HG02798 (cell line): ENCODE data around the gene AMPD2.
"Not testable (repeated sequence)": the region's sequence is repeated elsewhere in the genome, so short reads cannot be mapped to it uniquely, and the experiment has no call there.

Source experiments
- ATAC-seq: cut with Tn5 transposase; IDR thresholded peaks from one replicate; pipeline ENCODE4 v1.9.1; 2021; ENCODE audit warnings: mild to moderate bottlenecking; ENCODE audit not compliant: unreplicated experiment, poor library complexity

The AMPD2 gene

DNA sequence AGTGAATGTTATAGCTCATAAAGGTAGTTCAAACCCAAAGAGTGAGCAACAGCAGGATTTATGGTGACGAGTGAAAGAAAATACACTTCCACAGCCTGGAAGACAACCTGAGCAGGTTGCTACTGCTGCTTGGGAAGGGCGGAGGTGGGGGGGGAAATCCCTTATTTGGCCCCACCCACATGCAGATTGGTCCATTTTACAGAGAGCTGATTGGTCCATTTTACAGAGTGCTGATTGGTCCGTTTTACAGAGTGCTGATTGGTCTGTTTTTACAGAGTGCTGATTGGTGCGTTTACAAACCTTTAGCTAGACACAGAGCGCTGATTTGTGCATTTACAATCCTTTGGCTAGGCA is 50.3 kb downstream of the AMPD2 start:
- ATAC-seq = not testable (repeated sequence)

- no peak for ATAC-seq
These were observed 51.4 kb downstream of the AMPD2 start for GRCh38 chr1:109671067-109671466.

GRCh38 chr1:109673861-109674260 is 54.2 kb downstream of the AMPD2 start:
- not testable (repeated sequence) for ATAC-seq

DNA sequence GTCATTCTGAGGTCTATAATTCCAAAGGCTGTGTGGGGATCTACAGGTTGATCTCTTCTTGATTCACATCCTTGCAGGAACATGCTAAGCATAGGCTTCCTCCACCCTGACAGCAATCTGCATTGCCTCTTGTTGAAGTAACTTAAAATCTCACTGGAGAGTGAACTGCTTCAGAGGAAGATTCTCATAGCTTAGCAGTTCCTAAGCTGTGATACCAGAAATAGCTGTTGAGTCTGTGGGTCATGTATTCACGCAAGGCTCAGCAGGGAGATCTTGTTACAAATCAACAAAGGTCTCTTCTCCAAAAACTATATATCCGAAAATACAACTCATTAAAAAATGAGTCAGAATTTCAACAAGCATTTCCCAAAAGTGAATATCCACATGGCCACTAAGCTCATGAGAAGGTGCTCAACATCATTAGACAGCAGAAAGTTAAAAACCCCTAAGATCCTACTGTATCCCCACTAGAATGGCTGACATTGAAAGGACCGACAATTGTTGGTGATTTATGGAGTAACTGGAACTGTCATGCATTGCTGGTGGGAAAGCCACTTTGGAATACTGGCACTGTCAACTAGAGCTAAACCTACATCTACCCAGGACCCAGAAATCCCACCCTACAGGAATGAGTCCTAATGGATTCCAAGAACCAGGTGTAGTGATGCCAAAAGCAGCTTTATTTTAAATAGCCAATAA is 57.2 kb downstream of the AMPD2 start:
- ATAC-seq = not testable (repeated sequence)

DNA sequence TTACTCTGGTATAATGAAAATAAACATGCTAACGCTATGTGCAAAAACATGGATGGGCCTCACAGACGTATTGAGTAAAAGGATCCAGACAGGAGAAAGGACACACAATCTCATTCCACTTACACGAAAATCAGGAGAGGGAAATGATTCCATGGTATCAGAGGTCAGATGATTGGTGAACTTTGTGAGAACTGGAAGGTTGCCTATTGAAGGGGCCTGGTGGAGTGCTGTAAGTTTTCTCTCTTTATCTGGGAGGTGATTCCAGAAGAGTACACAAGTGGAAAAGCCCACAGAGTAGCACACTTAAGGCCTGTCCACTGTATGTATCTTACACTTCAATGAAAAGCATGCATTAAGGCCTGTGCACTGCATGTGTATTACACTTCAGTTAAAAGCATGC is 57.8 kb downstream of the AMPD2 start:
- no peak for ATAC-seq

DNA sequence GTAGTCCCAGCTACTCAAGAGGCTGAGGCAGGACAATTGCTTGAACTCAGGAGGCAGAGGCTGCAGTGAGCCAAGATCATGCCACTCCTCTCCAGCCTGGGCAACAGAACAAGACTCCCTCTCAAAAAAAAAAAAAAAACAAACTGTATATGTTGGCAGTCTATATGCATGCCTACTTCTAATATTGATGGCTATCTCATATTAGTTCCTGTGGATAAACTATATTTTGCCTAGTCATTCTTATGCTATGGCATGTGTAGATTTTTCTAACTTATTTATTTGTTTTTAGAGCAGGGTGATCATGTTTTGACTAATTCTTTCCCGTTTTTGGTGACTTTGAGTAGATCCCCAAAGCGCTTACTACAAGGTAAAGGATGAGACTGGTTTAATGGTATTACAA is 59.0 kb downstream of the AMPD2 start:
- not testable (repeated sequence) for ATAC-seq
